Amniotic stem cell (primary cell): Measurements from ENCODE around the gene COPA.
A peak's percentile ranks its signal among the peaks of the same experiment; 100 is the strongest.

Source experiments
- DNase-seq: peaks from one replicate; lab custom pipeline; 2025; lab: John Stamatoyannopoulos, UW

COPA gene

DNA sequence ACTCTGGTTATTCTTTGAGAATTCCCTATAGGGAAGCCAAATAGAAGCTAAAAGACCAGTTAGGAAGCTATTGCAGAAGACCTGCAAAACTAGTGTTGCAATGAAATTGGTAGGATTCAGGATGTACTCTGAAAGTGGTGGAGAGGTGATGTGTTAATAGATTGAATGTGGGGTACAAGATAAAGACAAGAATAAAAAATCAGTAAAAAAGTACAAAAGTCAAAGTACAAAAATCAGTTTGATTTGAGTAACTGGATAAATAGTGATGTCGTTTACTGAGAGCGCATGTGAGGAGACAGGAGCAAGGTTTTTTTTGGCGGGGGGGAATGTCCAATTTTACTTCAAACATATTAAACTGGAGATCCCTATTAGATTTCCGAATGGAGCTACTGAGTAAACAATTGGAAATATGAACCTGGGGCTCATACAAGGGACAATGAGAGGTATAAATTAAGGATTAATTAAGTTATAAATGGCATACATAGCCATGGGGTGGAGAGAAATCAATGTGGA lies 78.2 kb downstream of the COPA start:
- DNase-seq: no peak

GRCh38 chr1:160261893-160262794 lies 80.9 kb downstream of the COPA start, which contains the start of gene DCAF8:
TSS of gene DCAF8 (minus strand) at chr1:160262549. CDS start at chr1:160244008, 18,541 bp downstream.
- peak; percentile 98 for DNase-seq

GRCh38 chr1:160261556-160261892 lies 81.5 kb downstream of the COPA start:
- DNase-seq: peak; percentile 49

DNA sequence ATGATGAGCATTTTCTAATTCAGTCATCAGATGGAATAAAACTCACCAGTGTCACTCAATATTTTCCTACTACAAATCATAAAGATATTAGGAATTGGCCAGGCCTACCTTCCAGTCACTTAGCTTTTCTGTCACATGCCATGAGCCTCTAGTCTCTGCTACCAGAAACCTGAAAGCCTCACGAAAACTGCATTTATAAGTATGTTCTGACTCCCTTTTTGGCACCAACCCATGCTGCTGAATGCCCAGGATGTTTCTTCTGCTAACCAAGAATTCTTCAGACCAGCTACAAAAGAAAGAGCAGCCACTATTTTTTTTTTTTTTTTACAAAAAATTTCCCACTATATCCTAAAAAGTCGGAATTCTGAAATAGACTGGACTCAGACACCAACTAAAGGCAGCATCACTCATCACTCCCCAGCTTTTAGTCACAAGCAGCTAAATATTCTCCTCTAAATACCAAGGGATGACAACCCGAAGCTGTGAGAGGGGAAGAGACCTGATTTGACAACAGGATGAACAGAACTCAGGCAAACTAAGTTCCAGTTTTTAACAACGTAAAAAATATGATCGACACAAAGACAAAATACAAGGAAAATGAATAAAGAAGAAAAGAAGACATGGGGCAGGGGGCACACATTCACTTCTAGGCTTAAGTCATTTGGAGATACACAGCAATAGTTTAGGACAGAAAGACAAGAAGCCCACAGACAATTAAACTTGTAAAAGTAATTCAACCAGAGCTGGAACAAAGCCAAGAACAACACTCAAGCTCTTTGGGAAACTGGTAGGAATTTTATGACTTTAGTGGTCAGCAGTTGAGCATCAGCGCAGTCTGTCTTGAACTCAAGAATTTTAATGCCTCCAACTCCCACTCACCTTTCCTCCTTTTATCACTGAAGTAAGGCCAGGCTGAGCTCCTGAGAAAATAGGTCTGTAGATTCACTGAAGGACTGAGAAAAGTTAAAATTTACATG lies 82.4 kb downstream of the COPA start:
- peak; percentile 47 for DNase-seq

DNA sequence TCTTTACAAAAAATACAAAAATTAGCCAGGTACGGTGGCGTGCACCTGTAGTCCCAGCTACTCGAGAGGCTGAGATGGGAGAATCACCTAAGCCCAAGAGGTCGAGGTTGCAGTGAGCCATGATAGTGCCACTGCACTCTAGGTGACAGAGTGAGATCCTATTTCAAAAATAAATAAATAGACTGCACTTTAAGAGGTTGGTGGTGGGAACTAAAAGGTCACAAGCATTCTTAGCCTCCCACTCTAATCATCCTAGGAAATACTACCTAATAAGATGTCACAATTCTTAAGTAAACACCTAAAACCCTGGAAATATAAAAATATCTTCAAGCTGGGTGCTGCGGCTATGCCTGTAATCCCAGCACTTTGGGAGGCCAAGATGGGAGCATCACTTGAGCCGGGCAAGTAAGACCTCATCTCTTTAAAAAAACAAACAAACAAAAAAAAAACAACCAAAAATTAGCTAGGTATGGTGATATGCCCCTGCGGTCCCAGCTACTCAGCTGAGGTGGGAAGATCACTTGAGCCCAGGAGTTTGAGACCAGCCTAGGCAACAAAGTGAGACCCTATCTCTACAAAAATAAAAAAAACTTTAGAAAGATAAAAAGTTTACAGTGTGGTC lies 84.8 kb downstream of the COPA start:
- DNase-seq: no peak

DNA sequence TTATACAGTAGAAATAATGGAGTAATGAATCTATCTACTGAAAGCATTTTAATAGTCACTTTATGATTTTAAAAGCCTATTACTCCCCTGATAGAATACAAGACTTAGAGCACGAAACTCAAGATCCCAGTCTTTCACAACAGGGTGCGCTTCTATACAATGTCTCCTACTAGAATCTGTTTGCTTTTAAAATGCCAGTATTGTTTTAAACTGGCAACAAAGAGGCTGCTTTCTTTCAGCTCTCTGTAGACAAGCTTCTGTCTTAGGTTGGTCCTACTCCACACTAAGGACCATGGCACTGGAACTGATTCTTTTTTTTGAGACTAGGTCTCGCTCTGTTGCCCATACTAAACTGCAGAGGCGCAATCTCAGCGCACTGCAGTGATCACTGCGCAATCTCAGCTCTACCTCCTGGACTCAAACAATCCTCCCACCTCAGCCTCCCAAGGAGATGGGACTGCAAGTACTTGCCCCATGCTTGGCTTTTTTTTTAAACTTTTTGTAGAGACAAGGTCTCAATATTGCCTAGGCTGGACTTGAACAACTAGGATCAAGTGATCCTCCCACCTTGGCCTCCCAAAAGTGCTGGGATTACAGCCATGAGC lies 85.5 kb downstream of the COPA start:
- no peak for DNase-seq

- no peak for DNase-seq
Measured at GRCh38 chr1:160256396-160257046, 86.5 kb downstream of the COPA start.

- no peak for DNase-seq
Measured at GRCh38 chr1:160255781-160256300, 87.2 kb downstream of the COPA start.

DNA sequence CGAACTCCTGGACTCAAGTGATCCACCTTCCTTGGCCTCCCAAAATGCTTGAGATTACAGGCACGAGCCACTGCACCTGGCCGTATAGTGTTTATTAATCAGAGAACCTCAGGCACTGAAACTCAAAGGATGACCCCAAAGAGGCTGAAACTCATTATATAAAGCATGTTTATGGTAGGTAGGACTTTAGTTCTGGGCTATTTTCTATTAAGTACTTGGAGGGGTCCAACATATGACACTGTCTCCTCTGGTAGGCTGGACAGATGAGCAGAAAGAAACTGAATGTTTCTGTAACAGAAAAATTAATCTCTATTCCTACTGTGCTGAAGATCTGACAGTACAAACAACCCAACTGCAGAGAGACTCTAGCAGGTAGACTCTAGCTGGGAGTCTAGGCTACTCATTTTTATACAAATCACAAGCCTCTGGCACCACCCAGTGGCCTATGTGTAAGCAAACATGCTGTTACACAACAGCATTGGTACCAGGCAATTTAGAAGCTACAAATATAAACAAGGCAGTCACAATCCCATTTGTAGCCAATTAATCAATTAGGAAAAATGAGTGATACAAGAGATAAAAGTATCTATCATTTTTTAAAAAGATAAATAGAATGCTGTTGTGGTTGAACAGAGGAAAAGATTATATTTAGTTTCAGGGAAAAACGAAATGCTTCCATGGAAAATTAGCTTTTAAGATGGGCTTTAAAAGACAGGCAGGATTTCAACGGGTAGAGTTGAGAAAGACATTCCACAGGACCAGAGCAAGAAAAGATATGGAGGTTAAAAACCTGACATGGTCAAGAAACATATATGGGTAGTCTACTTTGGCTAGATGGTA lies 91.1 kb downstream of the COPA start:
- peak; percentile 65 for DNase-seq

DNA sequence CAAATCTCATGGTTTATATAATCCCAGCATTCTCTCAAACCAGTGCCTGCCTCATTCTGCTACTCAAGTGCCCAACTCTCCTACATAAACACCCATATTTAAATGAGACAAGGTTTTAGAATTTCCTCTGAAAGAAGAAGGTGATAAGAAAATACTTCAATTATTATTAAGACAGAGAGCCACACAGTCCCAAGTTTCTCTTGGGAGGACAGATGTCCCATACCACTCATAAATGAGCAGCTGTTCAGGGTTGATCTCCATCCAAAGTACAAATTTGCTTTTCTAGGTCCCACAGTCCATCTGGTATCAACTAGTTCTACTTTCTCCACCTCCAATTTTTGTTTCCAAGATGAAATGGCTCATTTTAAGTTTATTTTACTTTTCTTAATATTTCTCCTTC lies 92.0 kb downstream of the COPA start:
- DNase-seq: no peak

DNA sequence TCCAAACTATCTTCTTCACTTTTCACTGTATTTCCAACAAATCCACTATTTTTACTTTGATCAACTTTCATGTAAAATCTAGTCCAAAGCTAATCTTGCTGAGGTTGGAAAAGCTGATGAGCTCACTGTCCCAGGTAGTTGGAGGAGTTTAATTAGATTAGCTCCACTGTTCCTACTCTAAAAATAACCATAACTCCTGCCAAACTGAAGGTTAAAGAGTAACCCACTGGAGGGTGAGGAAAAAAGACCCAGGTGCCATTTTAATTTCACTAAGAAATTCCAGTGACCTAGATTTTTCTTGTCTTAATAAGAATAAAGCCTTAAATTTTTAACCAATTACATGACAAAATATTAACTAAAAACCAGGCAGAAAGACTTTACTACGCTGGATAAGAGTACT lies 96.0 kb downstream of the COPA start:
- no peak for DNase-seq

DNA sequence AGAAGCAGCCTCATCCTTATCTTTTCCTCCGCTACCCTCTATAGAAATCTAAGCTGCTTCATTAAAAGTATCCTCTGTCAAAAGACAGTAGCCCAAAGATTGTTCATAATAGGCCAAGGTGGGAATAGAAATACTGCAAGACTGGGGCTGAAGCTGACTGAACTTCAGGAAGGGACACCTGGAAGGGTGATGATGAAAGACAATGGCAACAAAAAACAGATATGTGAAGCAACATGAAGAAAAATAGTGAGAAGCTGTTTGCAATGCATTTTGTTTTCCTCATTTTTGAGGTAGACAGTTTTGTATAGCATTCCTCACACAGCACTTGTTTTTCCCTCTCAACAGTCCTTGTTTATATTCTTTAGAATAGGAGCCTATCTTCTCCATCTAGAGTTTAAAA lies 97.6 kb downstream of the COPA start:
- DNase-seq: no peak

DNA sequence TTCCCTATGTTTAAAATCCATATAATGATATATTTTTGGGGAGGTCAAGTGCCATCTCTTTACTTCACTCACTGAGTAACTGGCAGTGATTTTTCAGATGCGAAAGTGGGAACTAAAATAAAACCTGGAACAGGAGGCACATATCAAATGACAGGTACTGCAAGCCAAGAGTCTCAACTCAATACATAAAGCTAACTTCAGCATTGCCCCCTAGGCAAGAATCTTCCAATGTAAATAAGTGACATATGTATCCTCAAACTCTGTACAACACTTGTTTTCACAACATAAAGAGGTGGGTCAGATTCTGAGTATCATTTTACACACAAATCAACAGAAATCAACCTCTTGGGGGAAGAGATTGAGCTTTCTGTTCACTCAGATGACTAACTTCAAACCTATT lies 98.8 kb downstream of the COPA start:
- DNase-seq: no peak

DNA sequence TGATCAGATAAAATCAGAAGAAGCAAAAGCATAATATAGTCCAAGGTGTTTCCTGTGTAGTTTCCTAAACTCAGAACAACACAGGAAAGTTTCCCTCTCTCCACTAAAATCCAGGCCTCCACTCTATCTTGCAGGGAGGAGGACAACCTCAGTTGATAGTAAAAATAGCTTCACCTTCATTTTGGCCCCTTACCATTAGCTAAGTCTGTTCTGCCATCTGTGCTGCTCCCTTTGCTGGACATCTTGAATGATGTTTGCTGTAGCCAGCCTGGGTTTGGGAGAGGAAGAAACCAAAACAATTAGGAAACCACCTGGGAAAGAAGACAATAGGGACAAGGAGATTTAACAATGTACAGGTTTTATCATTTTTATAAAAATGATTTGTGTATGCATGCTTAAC lies 99.3 kb downstream of the COPA start:
- DNase-seq: no peak

DNA sequence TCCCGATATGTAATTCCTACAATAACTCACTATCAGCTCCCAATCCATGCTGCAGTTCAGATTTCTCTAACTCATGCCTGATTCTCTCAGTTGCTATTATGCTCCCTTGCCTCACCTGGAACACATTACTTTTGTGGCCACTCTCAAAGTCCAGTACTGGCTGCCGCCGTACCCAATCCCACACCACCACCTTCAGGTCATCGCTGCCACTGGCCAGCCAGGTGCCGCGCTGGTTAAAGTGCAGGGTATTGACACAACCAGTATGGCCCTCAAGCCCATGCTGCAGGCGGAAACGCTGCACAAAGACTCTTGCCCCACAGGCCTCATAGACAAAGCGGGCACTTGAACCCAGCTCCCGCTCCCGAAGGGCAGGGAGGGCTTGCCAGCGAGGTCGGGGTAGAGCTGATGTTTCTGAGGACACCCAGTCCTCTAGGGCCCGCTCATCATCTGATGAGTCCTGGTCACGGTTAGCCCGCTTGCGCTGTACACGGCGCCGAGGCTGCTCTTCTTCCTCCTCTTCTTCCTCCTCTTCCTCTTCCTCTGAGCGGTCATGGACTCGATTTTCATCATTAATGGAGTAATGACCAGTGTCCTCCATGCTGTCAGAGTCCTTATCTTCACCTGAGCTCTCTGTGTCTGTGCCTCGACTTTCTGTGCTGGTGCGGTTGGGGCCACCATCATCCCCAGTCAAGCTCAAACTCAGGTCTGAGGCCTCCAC lies 103.3 kb downstream of the COPA start:
- DNase-seq: no peak
